Activated CD8-positive, alpha-beta T cell treated with anti-CD3 and anti-CD28 coated beads for 36 hours (primary cell): ENCODE data around the gene SLC25A47. TPM values are rescaled to one million over a fixed set of nuclear protein-coding genes. Genes with fewer than 3 reads are reported as not detected.

ENCODE experiments used
- ATAC-seq: fragments of 200-7000 bp; cut with Tn5 transposase; one replicate; pipeline ENCODE4 v1.10.0; 2021; ENCODE audit warnings: mild to moderate bottlenecking, moderate library complexity
- CTCF ChIA-PET: fragments of 350-600 bp; sonication (Branson Sonifier 250); formaldehyde crosslinking; loops from one replicate; lab custom pipeline; 2021; ENCODE audit warnings: antibody characterized with exemption; lab: Charles Lee
- POLR2A ChIA-PET: fragments of 350-600 bp; sonication (Branson Sonifier 250); formaldehyde crosslinking; loops from one replicate; lab custom pipeline; 2021; ENCODE audit warnings: antibody characterized with exemption; lab: Charles Lee
- DNase-seq: peaks from one replicate; pipeline ENCODE4 v3.0.0-alpha.2; 2020
- H3K27ac Mint-ChIP-seq: one replicate; pipeline ENCODE4 v1.8.0; 2021; ENCODE audit warnings: mild to moderate bottlenecking, mixed read lengths
- H3K27me3 Mint-ChIP-seq: one replicate; pipeline ENCODE4 v1.8.0; 2021; ENCODE audit warnings: mixed read lengths
- H3K36me3 Mint-ChIP-seq: one replicate; pipeline ENCODE4 v1.8.0; 2021; ENCODE audit warnings: low read depth, mixed read lengths
- H3K4me1 Mint-ChIP-seq: one replicate; pipeline ENCODE4 v1.8.0; 2021; ENCODE audit warnings: low read depth, mixed read lengths
- H3K4me3 Mint-ChIP-seq: one replicate; pipeline ENCODE4 v1.8.0; 2021; ENCODE audit warnings: mild to moderate bottlenecking, moderate library complexity, mixed read lengths
- H3K9me3 Mint-ChIP-seq: one replicate; pipeline ENCODE4 v1.8.0; 2021; ENCODE audit warnings: mixed read lengths
- CTCF ChIP-seq: fragments of 200-600 bp; IDR thresholded peaks from one replicate; pipeline ENCODE4 v1.8.0; 2022; ENCODE audit warnings: antibody characterized with exemption, mild to moderate bottlenecking
- intact Hi-C: fragments of 100-400 bp; cut with micrococcal nuclease; formaldehyde crosslinking; loops from one replicate; pipeline ENCODE4 v1.10.0; 2022
- total RNA-seq, 2 experiments: library from RNA; stranded (reverse); gene quantifications; one replicate each; pipeline ENCODE4 v1.2.3, GENCODE V29; 2021

The SLC25A47 gene
- total RNA-seq, 2 experiments from 2014 or later, result not detected

- Mint-ChIP-seq H3K27ac (no peak overlapping the region), H3K4me3 (no peak overlapping the region), H3K4me1 (peaks cover 6% of the 10 kb centered on the region), H3K9me3 (no peaks in the 10 kb centered on the region), H3K36me3 (no peaks in the 10 kb centered on the region), H3K27me3 (no peaks in the 10 kb centered on the region)
- ATAC-seq, result no peak
- DNase-seq, result no peak
- no peak for TF ChIP-seq CTCF
- ChIA-PET CTCF (interaction anchor here (1.2 kb wide), 1 partner anchor 36 kb away, joined by 4 read pairs; no protein-coding TSS in a partner anchor), POLR2A (interaction anchor here (1.0 to 1.5 kb wide), 3 partner anchors 9 to 18 kb away, joined by 3 to 6 read pairs (median 4); no protein-coding TSS in a partner anchor)
- intact Hi-C loops, result no loop called here
Measured at GRCh38 chr14:100321473-100322137, 1.5 kb upstream of the SLC25A47 start.

- intact Hi-C loops, result no loop called here
- CTCF ChIA-PET, result no interaction called here
- Mint-ChIP-seq H3K4me3 (no peak overlapping the region), H3K27me3 (no peaks in the 10 kb centered on the region), H3K36me3 (no peaks in the 10 kb centered on the region), H3K9me3 (no peaks in the 10 kb centered on the region), H3K27ac (no peak overlapping the region), H3K4me1 (peaks cover 6% of the 10 kb centered on the region)
- POLR2A ChIA-PET, result interaction anchor here (1.0 to 1.5 kb wide), 4 partner anchors 8 to 18 kb away, joined by 3 to 6 read pairs (median 4); no protein-coding TSS in a partner anchor
- ATAC-seq (no peak), DNase-seq (no peak)
- no peak for TF ChIP-seq CTCF
Measured at GRCh38 chr14:100322138-100322957, 791 bp upstream of the SLC25A47 start.

- ChIA-PET POLR2A (interaction anchor here (1.4 kb wide), 1 partner anchor 8 kb away, joined by 4 read pairs; no protein-coding TSS in a partner anchor), CTCF (no interaction called here)
- no peak for ATAC-seq
- no peak for DNase-seq
- H3K4me1 Mint-ChIP-seq, result peaks cover 1% of the 10 kb centered on the region
- H3K27ac Mint-ChIP-seq, result no peak overlapping the region
- no peaks in the 10 kb centered on the region for H3K9me3 Mint-ChIP-seq
- H3K36me3 Mint-ChIP-seq, result no peaks in the 10 kb centered on the region
- TF ChIP-seq CTCF, result no peak
- H3K27me3 Mint-ChIP-seq, result no peaks in the 10 kb centered on the region
- H3K4me3 Mint-ChIP-seq, result no peak overlapping the region
- intact Hi-C loops, result no loop called here
Measured at GRCh38 chr14:100323942-100324307, 786 bp downstream of the SLC25A47 start.

- intact Hi-C loops, result no loop called here
- ChIA-PET CTCF (no interaction called here), POLR2A (no interaction called here)
- Mint-ChIP-seq H3K27me3 (no peaks in the 10 kb centered on the region), H3K9me3 (no peaks in the 10 kb centered on the region), H3K4me3 (no peak overlapping the region), H3K27ac (no peak overlapping the region), H3K36me3 (no peaks in the 10 kb centered on the region), H3K4me1 (no peaks in the 10 kb centered on the region)
- TF ChIP-seq CTCF, result no peak
- ATAC-seq, result no peak
- no peak for DNase-seq
Measured at GRCh38 chr14:100325231-100325632, 2.1 kb downstream of the SLC25A47 start.

GRCh38 chr14:100325958-100326357, 2.8 kb downstream of the SLC25A47 start:
- no peak for TF ChIP-seq CTCF
- Mint-ChIP-seq H3K27me3 (no peaks in the 10 kb centered on the region), H3K4me3 (no peak overlapping the region), H3K9me3 (no peaks in the 10 kb centered on the region), H3K4me1 (no peaks in the 10 kb centered on the region), H3K27ac (no peak overlapping the region), H3K36me3 (no peaks in the 10 kb centered on the region)
- ATAC-seq (no peak), DNase-seq (no peak)
- intact Hi-C loops, result no loop called here
- ChIA-PET POLR2A (interaction anchor here (0.8 kb wide), 1 partner anchor 11 kb away, joined by 3 read pairs; no protein-coding TSS in a partner anchor), CTCF (no interaction called here)
